GM19351 (cell line): ENCODE measurements around the gene NR3C1.
"Not testable (repeated sequence)": the region's sequence is repeated elsewhere in the genome, so short reads cannot be mapped to it uniquely, and the experiment has no call there.

ENCODE experiments used
- ATAC-seq: cut with Tn5 transposase; IDR thresholded peaks from one replicate; pipeline ENCODE4 v1.9.1; 2021; ENCODE audit warnings: mild to moderate bottlenecking, moderate library complexity; ENCODE audit not compliant: unreplicated experiment

NR3C1 gene

DNA sequence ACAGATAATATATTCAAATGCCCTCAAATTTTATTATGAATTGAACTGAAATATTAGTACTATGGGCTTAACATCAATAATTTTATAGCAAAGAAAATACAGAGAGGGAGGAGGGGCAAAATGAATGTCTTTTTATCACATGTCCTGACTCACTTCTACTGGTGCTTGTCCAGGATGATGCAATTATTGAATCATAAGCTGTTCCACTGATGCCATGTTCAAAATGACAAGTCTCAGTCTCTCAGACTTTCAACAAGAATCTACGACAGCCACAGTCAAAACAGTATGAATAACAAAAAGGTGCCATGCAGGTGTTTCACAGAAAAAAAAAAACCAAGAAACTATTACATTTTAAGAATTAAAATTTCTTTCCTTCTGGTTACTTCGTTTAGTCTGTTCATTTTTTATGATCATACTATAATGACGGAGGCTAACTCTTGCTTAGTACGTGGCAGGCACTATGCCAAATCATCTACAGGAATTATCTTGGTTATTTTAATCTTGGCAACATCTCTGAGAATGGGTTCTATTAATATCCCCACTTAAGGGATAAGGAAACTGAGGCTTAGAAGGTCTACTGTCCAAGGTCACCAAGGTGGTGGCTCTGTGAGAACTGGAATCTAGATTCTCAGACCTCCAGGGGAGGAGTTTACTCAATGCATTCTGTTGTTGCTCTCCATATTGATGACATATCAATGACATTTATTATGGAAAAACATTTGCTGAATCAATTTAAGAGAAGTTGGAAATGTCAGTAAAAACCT lies 61.5 kb downstream of the NR3C1 start:
- no peak for ATAC-seq

DNA sequence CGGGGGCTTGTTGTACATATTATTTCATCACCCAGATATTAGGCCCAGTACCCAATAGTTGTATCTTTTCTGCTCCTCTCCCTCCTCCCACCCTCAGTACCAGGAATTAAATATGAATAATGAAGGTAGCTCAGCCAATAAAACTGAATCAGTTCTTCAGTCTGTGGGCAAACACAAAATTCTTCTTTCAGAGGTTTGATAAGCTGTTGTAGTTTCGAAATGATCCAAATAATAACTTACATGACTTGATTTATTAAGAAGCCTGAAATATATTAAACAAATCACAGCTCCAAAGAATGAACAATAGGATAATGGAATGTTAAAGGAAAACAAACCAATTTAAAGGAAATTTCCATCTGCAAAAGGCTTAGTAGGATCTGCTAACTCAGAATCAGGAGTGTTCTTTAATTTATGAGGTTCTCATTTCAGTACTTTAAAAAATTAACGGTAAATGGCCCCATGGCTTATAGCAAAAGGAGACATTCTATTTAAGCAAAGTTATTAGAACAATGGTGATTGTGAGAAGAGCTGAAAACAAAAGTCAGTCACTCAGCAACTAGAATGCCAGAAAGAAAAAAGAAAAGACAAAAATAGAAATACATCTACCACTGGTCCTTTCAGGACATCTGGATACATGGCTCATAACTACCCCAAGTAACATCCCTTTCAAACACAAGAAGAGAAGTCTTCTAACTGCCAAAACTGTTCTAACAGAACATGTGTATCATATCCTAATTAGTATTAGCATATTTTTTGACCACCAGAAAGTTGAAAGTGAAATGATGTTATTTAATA lies 62.4 kb downstream of the NR3C1 start:
- ATAC-seq = no peak

DNA sequence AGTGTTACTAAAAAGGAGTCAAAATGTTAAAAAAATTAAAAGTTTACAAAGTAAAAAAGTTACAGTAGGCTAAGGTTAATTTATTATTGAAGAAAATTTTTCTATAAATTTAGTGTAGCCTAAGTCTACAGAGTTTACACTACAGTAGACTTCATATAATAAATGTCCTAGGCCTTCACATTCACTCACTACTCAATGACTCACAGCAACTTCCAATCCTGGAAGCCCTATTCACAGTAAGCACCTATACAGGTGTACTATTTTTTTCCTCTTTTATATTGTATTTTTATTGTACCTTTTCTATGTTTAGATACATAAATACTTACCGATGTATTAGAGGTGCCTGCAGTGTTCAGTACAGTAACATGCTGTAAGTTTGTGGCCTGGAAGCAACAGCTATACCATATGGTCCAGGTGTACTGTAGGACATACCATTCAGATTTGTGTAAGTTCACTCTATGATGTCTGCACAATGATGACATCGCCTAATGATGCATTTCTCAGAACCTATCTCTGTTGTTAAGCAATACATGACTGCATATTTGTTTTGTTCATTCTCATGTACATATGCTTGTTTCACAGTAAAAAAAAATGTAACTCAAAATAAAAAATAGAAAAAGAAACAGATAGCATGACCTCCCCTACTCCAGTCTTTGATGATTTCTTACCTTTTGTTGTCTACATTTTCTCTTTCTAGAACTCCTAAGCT lies 64.7 kb downstream of the NR3C1 start:
- ATAC-seq = no peak

DNA sequence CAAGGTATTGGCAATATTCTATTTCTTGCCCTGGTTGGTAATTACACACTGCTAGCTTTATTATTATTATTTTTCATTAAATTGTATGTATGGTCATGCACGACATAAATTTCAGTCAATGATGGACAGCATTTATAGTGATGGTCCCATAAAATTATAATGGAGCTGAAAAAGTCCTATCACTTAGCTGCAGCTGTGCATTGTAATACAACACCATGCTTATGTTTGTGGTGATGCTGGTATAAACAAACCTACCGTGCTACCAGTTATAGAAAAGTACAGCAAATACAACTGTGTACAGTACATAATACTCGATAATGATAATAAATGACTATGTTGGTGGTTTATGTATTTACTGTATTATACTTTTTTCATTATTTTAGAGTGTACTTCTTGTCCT lies 65.5 kb downstream of the NR3C1 start:
- no peak for ATAC-seq

DNA sequence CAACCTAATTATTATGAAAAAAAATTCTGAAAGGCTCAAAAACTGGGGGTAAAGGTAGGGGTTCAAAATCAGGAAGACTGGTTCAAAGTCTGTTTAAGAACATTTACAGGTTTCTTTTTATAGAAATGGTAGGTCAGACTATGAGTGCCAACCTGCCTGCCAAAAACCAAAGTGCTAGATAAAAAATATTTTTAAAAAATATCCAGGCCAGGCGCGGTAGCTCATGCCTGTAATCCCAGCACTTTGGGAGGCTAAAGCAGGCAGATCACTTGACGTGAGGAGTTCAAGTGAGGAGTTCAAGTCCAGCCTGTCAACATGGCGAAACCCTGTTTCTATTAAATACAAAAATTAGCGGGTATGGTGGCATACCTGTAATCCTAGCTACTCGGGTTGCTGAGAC lies 67.0 kb downstream of the NR3C1 start:
- no peak for ATAC-seq

DNA sequence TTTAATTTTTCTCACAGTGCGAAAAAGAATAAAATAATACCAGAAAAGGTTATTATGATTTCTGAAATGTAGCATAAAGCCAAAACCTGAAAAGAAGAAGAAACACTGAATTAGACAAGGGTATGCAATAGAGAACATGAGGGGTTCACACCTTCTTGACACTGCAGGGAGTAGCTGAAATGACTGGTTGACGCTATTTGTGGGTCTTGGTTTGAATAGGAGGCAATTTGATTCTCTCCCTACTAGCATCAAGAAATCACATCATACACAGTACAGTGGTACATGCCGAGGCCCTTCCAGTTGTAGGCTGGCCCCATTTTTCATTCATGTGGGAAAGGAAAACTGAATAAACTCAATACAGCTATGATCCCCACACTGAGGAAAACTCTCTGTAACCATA lies 68.6 kb downstream of the NR3C1 start:
- ATAC-seq = no peak

DNA sequence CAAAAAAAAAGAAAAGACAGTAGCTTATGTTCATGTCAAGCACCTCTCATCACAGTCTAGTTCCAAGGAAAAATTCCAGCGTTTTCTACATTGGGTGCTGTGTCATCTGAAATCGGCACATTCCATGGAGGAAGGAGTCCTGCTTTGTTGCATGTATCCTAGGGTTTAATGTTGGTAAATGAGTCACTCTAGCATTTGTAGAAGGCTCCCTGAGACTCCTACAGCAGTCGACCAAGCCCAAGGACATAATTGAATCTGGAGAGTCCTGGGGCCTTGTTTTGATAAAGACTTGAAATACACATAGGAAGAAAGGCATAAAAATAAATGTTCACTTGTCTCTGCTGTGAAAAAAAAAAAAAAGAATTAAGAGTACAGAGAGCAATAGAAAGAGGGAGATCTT lies 69.1 kb downstream of the NR3C1 start:
- ATAC-seq = not testable (repeated sequence)

DNA sequence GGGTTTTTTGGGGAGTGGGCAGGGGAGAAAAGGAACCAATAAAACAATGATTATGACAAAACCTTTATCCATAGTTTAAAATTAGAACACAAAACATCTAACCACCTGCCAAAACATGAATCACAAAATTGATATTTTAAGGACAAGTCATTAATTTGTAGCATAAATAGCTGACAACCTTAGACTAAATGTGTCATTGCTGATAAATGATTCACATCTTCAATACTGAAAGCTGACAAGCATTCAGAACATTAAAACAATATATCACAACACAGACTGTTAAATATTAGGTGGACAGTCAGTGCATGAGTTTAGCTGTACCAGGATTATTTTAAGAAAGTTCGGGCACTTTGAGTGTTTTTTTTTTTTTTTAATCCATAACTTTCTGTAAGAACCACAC lies 71.5 kb downstream of the NR3C1 start:
- no peak for ATAC-seq

DNA sequence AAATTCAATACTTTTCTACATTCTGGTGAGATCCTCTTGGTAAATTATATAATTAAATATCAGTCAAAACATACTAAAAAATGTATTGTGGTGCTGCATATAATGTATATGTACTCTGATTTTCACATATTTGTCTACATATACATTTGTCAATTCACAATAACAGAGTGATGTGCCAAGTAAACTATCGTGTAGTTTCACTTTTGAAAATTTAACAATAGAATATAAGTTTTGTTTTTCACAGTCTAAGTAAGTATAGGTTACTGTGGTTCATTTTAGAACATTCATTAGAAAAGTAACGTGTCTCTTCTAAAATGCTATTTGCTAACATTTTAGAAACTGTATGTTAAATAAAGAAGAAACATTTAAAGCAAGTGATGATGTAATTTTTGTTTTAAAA lies 73.6 kb downstream of the NR3C1 start:
- no peak for ATAC-seq

DNA sequence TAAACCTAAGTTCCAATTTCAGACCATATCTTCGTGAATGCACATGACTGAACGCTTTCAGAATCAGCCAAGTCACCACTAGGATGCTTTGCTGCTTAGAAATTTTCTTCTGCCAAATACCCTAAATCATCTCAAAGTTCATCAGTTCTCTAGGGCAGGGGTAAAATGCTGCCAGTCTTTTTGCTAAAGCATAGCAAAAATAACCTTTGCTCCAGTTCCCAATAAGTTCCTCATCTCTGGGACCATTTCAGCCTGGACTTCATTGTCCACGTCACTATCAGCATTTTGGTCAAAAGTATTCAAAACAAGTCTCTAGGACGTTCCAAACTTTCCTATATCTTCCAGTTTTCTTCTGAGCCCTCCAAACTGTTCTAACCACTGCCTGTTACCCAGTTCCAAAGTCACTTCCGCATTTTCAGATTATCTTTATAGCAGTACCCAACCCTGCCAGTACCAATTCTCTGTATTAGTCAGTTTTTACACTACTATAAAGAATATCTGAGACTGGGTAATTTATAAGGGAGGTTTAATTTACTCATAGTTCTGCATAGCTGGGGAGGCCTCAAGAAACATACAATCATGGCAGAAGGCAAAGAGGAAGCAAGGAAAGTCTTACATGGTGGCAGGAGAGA lies 74.8 kb downstream of the NR3C1 start:
- ATAC-seq = no peak

DNA sequence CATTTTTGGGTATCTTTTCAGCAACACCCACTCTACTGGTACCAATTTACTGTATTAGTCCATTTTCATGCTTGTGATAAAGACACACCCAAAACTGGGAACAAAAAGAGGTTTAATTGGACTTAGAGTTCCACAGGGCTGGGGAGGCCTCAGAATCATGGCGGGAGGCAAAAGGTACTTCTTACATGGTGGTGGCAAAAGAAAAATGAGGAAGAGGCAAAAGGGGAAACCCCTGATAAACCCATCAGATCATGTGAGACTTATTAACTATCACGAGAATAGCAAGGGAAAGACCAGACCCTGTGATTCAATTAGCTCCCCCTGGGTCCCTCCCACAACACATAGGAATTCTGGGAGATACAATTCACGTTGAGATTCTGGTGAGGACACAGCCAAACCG lies 78.4 kb downstream of the NR3C1 start:
- not testable (repeated sequence) for ATAC-seq

DNA sequence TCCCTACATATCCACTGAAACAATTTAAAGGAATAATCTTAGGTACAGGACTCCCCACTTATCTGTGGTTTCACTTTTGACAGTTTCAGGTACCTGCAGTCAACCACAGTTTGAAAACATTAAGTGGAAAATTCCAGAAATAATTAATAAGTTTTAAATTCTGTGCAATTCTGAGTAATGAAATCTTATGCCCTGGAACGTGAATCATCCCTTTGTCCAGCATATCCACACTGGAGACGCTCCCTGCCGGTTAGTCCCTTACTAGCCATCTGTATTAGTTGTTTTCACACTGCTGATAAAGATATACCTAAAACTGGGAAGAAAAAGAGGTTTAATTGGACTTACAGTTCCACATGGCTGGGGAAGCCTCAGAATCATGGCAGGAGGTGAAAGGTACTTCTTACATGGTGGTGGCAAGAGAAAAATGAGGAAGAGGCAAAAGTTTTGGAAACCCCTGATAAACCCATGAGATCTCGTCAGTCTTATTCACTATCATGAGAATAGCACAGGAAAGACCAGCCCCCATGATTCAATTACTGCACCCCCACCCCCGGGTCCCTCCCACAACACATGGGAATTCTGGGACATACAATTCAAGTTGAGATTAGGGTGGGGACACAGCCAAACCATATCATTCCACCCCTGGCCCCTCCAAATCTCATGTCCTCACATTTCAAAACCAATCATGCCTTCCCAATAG lies 80.4 kb downstream of the NR3C1 start:
- ATAC-seq = not testable (repeated sequence)

DNA sequence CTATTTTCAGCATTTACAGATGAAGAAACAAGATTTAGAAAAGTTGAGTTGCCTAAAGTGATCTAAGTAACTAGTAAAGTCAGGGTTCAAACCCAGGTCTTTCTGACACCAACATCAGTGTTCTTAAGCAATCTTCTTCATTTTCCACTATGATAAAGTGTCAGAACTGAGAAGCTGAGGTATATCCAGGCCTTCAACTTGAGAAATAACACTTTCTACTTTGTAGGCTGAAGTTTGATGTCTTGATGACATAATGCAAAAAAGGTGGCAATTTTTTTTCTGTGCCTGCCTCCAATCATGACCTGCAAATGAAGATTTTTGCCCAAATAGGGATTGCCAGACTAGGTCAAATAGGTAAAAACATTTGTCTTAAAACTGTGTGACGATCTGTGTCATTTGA lies 81.3 kb downstream of the NR3C1 start:
- ATAC-seq = no peak

DNA sequence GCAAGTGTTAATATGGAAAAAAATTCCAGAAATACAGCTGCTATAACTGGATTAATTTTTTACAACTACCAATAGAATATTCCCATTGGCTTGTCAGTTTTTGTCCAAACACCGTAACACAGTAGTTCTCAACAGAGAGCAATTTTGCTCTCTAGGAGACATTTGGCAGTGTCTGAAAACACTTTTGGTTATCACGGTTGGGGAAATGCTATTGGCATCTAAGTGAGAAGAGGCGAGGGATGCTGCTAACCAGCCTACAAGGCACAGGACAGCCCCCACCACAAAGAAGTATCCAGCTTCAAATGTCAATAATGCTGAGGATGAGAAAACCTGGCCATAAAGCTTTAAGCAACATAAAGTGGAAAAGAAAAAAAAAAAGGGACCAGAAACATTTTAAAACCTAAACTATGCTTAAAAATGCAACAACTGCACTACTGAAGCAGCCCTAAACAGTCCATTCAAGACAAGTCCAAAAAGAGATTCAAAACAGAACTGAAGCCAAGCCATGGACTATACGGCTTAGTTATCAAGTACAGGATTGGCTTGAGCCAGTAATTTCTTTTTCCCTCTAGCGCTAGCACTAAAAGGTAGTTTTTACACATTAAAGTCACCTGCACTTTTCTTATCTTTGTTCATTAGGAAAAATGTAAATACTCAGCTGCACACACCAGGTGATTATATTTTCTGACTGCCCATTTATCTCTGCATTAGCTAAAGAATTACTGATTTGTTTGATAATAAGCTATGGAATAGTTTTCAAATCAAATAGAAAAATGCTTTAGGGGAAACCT lies 83.9 kb downstream of the NR3C1 start:
- ATAC-seq = no peak

DNA sequence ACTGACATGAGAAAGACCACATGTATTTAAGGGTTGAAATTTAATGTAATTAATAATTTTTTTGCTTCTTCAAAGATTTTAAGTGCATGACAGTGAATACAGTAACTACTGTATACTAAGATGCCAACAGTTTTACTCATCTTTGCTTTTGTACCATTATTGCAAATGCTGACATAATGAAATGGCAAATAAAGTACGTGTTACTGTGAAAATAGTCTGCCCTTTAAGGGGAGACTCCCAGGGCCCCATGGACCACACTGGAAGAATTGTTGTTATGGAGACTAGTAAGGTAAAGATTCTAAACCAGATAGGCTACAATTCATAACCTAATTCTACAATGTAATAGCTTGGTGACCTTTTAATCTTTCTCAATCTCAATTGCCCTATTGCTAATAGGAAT lies 84.7 kb downstream of the NR3C1 start:
- ATAC-seq = no peak

DNA sequence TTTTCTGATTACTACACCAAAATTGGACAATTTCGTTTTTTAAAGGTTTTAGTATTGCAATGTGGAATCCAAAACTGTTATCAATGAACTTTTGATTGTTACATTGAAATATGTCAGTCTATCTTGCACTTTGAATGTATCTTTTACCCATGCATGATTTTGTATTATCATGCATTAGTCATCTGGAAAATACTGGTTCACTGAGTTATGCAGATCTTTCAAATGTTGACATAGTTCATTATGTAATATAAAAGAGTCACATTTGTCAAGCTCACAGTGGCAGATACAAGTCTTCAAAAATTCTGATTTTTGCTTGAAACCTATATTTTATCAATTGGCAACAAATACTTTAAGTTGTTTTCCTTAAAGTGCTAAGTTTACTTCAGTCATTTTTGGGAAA lies 85.2 kb downstream of the NR3C1 start:
- no peak for ATAC-seq

DNA sequence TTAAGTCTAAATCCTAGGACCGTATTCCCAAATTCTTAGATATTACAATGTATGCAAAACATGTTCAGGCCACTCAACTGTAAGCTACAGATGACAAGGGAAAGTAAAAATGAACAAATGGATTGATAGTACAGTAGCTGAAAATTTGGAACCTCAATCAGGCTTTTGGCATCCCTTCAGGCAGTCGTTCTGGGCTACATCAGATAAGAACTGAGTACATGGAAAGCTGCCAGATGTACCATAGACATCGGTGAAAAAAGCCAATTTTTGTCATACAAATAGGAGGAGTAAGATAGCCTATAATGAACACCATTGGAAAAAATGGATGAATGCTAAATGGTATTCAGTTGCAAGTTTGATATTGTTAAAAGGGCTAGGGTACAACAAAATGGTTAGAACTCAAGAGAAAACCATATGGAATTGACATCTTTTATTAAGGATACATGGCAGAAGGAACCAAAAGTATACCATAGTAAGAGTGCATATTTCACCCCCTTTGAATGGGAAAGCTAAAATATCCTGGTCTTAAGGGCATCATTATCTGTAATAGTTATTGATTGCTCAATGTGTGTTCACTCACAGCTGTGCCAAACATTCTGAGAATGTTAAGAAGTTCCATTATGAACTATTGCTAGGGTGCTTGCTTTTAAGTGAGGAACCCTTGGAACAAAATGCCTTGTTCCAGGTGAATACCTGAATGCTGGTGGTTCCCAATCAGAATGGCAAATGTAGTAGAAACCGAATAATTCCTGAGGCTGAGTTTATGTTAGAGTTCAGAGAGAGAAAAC lies 86.4 kb downstream of the NR3C1 start:
- no peak for ATAC-seq

DNA sequence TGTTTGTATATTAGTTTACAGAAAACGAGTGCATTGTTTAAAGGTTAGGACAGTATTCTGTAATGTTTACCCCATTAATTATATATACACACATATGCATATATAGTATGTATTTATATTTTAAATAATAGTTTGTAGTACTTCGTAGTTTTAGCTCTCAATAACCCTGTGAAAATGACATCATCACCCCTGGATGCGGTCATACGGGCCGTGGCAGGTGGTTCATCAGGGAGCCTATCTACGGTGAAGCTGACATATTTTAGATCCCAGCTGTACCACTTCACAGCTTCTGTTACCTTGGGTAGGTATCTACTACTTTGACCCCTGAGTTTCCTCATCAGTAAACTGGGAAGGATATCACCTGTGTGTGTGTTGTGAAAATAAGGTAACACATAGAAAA lies 87.1 kb downstream of the NR3C1 start:
- no peak for ATAC-seq

DNA sequence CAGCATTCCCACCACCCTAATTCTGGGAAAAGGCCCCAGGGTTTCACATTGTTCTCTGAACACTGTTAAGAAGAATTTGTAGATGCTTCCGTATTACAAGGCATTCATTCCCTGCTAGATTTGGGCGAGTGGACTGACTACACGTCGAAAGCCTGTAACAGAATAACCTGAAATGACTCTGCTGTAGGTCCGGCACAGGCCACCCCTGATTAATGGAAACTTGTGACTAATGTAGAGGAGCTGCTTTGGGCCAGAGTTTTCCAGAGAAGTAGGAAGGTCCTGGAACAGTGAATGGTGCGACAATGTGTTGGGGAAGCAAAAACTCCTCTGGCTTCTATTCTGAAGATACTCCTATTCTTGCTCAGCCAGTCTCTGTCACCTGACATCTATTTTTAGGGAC lies 87.6 kb downstream of the NR3C1 start:
- no peak for ATAC-seq
